GM12878 (cell line): ENCODE data around the gene HORMAD1. TPM values are rescaled to one million over a fixed set of nuclear protein-coding genes. Genes with fewer than 3 reads are reported as not detected.

Experiments used
- ATAC-seq: fragments of 200-7000 bp; cut with Tn5 transposase; 3 replicates; pipeline ENCODE4 v1.9.1; 2020; ENCODE audit warnings: mild to moderate bottlenecking, moderate library complexity
- BruUV-seq: library from RNA; stranded (reverse); fragments of 400-500 nt; replicated peaks from 2 replicates; lab custom pipeline; 2021; lab: Mats Ljungman, UMichigan
- CTCF ChIA-PET: fragments of 300-600 bp; sonication (Branson Sonifier 250); formaldehyde crosslinking; extraction: SDS; loops from one replicate; lab custom pipeline; 2021; ENCODE audit warnings: inconsistent platforms; lab: Yijun Ruan, JAX
- POLR2A ChIA-PET: fragments of 350-600 bp; formaldehyde crosslinking; extraction: SDS; loops from one replicate; lab custom pipeline; 2021; ENCODE audit warnings: inconsistent platforms; lab: Charles Lee
- RAD21 ChIA-PET: fragments of 300-600 bp; sonication (Branson Sonifier 250); formaldehyde crosslinking; loops from one replicate; lab custom pipeline; 2023; ENCODE audit warnings: antibody characterized with exemption; ENCODE audit not compliant: unreplicated experiment; lab: Charles Lee
- SMC1A ChIA-PET: fragments of 300-600 bp; sonication (Branson Sonifier 250); formaldehyde crosslinking; loops from one replicate; lab custom pipeline; 2023; ENCODE audit not compliant: unreplicated experiment, uncharacterized antibody; lab: Charles Lee
- DNase-seq: peaks from one replicate; pipeline ENCODE4 v3.0.0-alpha.2; 2011; ENCODE audit warnings: low read depth, low spot score
- FAIRE-seq: peaks from 3 replicates; lab custom pipeline; 2011; peaks lifted over from hg19 to GRCh38; lab: Jason Lieb, UNC
- H2AFZ ChIP-seq: 2 replicates; pipeline ENCODE4 v1.6.0; 2011; ENCODE audit warnings: low read depth, low read length, control low read depth; ENCODE audit not compliant: control insufficient read depth
- H3K27ac ChIP-seq: 2 replicates; pipeline ENCODE4 v1.5.1; 2011; ENCODE audit warnings: control low read depth; ENCODE audit not compliant: control insufficient read depth, insufficient read depth
- H3K27me3 ChIP-seq, 2 experiments: replicated peaks in 1 of 2; 2 replicates each; pipeline versions ENCODE4 v1.6.0 to v1.6.1; 2011; ENCODE audit warnings: low read length in 1 of 2; ENCODE audit not compliant: control insufficient read depth in 2 of 2, insufficient read depth in 2 of 2
- H3K36me3 ChIP-seq, 2 experiments: 2 replicates each; pipeline ENCODE4 v1.5.1; 2011; ENCODE audit warnings: low read length in 1 of 2; ENCODE audit not compliant: control insufficient read depth in 2 of 2, insufficient read depth in 2 of 2
- H3K4me1 ChIP-seq: 2 replicates; pipeline ENCODE4 v1.6.1; 2011; ENCODE audit warnings: mild to moderate bottlenecking, low read length, moderate library complexity, mixed read lengths; ENCODE audit not compliant: control insufficient read depth, insufficient read depth
- H3K4me2 ChIP-seq: 2 replicates; pipeline ENCODE4 v1.6.0; 2011; ENCODE audit warnings: control low read depth; ENCODE audit not compliant: control insufficient read depth, insufficient read depth
- H3K4me3 ChIP-seq: fragments of 200-600 bp; sonication (generic); 2 replicates; pipeline ENCODE4 v1.5.1; 2016
- H3K79me2 ChIP-seq: 2 replicates; pipeline ENCODE4 v1.6.0; 2011; ENCODE audit warnings: low read length; ENCODE audit not compliant: control insufficient read depth, insufficient read depth
- H3K9ac ChIP-seq: 2 replicates; pipeline ENCODE4 v1.8.0; 2011; ENCODE audit warnings: low read length, control low read depth, mixed read lengths; ENCODE audit not compliant: control insufficient read depth, insufficient read depth
- H3K9me3 ChIP-seq: replicated peaks from 3 replicates; pipeline ENCODE4 v1.5.1; 2011; ENCODE audit warnings: mild to moderate bottlenecking, low read length; ENCODE audit not compliant: control insufficient read depth, insufficient read depth
- H4K20me1 ChIP-seq: 2 replicates; pipeline ENCODE4 v1.6.0; 2011; ENCODE audit not compliant: control insufficient read depth, insufficient read depth
- BRCA1 ChIP-seq: IDR thresholded peaks from 2 replicates; pipeline ENCODE4 v1.6.1; 2011; ENCODE audit warnings: low read depth, low read length, improper control_type of control experiment
- E2F4 ChIP-seq: IDR thresholded peaks from 2 replicates; pipeline ENCODE4 v1.6.1; 2012; ENCODE audit warnings: low read depth, low read length, improper control_type of control experiment
- FOXM1 ChIP-seq: IDR thresholded peaks from 2 replicates; pipeline ENCODE4 v1.6.1; 2012; ENCODE audit warnings: low read depth, mild to moderate bottlenecking, inconsistent platforms, low read length, moderate library complexity
- GABPA ChIP-seq: IDR thresholded peaks from 2 replicates; pipeline ENCODE4 v1.6.1; 2014; ENCODE audit warnings: antibody characterized with exemption, low read depth, mild to moderate bottlenecking, inconsistent platforms
- HDAC6 ChIP-seq: fragments of 200-600 bp; sonication (generic); IDR thresholded peaks from one replicate; pipeline ENCODE4 v1.8.0; 2017; ENCODE audit warnings: antibody characterized with exemption; ENCODE audit not compliant: unreplicated experiment
- HSF1 ChIP-seq: fragments of 150-350 bp; IDR thresholded peaks from 2 replicates; pipeline ENCODE4 v1.6.1; 2014; ENCODE audit warnings: mild to moderate bottlenecking, low read depth, low read length
- NFYB ChIP-seq: IDR thresholded peaks from 2 replicates; pipeline ENCODE4 v1.6.1; 2011; ENCODE audit warnings: low read depth, mild to moderate bottlenecking, low read length, improper control_type of control experiment, moderate library complexity; ENCODE audit not compliant: insufficient read depth
- NRF1 ChIP-seq: conservative IDR thresholded peaks from 2 replicates; pipeline ENCODE4 v1.6.1; 2011; ENCODE audit warnings: mild to moderate bottlenecking, low read depth, low read length, improper control_type of control experiment
- PAX5 ChIP-seq: IDR thresholded peaks from 2 replicates; pipeline ENCODE4 v1.6.1; 2011; ENCODE audit warnings: low read depth, low read length, borderline replicate concordance
- POLR2AphosphoS2 ChIP-seq: IDR thresholded peaks from 2 replicates; pipeline ENCODE4 v1.6.1; 2011; ENCODE audit warnings: low read depth, mild to moderate bottlenecking, low read length, improper control_type of control experiment, moderate library complexity
- SMAD5 ChIP-seq: IDR thresholded peaks from 2 replicates; pipeline ENCODE4 v1.6.1; 2016; ENCODE audit warnings: antibody characterized with exemption, low read depth
- SMC3 ChIP-seq: IDR thresholded peaks from 2 replicates; pipeline ENCODE4 v1.6.1; 2011; ENCODE audit warnings: low read length, improper control_type of control experiment, borderline replicate concordance
- SPI1 ChIP-seq: IDR thresholded peaks from 2 replicates; pipeline ENCODE4 v1.6.1; 2011; ENCODE audit warnings: low read depth, mild to moderate bottlenecking, low read length, moderate library complexity, borderline replicate concordance; ENCODE audit not compliant: insufficient read depth
- STAT3 ChIP-seq: IDR thresholded peaks from 2 replicates; pipeline ENCODE4 v1.6.1; 2011; ENCODE audit warnings: low read depth, low read length, improper control_type of control experiment
- TARDBP ChIP-seq: IDR thresholded peaks from 2 replicates; pipeline ENCODE4 v1.6.1; 2016; ENCODE audit warnings: borderline replicate concordance
- ZBED1 ChIP-seq: IDR thresholded peaks from 2 replicates; pipeline ENCODE4 v1.6.1; 2016; ENCODE audit warnings: borderline replicate concordance
- WGBS: methylation state at CpG from one replicate; pipeline ENCODE4 v1.1.6; 2016; ENCODE audit warnings: low lambda C conversion rate; ENCODE audit not compliant: insufficient replicate concordance, insufficient coverage; ENCODE audit errors: missing lambda C conversion rate; 5-methylcytosine and 5-hydroxymethylcytosine counted together
- in situ Hi-C: fragments of 300-500 bp; cut with MboI; formaldehyde crosslinking; loops from 9 replicates; pipeline ENCODE4 v1.14.3; 2018; ENCODE audit warnings: mixed read lengths
- intact Hi-C: fragments of 100-400 bp; cut with micrococcal nuclease; formaldehyde crosslinking; loops from one replicate; pipeline ENCODE4 v1.14.2; 2022; ENCODE audit not compliant: unreplicated experiment
- polyA plus RNA-seq, 11 experiments: library from polyadenylated mRNA; depleted of rRNA in 4 of 11; unstranded in 6 of 11; stranded (reverse) in 5 of 11; fragments of >200 nt; fragmentation: Nextera tagmentation in 4 of 11; fragmentation: Illumina TruSeq in 1 of 11; extraction: Ambion mirVana in 4 of 11; extraction: Trizol in 1 of 11; gene quantifications; 1 replicate in 1 of 11; 2 replicates in 10 of 11; pipeline versions ENCODE4 v1.2.1 to v1.2.3, GENCODE V29; 2011 to 2016; ENCODE audit warnings: inconsistent platforms in 2 of 11, missing spikeins in 2 of 11, low read depth in 1 of 11
- total RNA-seq, 4 experiments: library from RNA; depleted of rRNA in 3 of 4; stranded (reverse); fragments of >200 nt in 3 of 4; fragmentation: Illumina TruSeq in 1 of 4; extraction: Trizol in 1 of 4; gene quantifications; 2 replicates each; pipeline versions ENCODE4 v1.2.1 to v1.2.3, GENCODE V29; 2013 to 2021

Gene HORMAD1
- total and polyA plus RNA-seq, 10 of the 15 experiments (the other 5 are each of a cell fraction or from before 2014, with no cell fraction given) = 0.08 to 0.22 (median 0.20) TPM; not detected in 6

- TF ChIP-seq POLR2AphosphoS2 (no peak), PAX5 (no peak), SMAD5 (no peak), E2F4 (no peak), SPI1 (no peak), HSF1 (no peak)
- TF ChIP-seq, all 136 proteins: peak for 0
These were observed 28.0 kb downstream of the HORMAD1 start (continued) for GRCh38 chr1:150692720-150693119.

GRCh38 chr1:150688763-150689162, 31.9 kb downstream of the HORMAD1 start:
- intact Hi-C loops = no loop called here
- Histone ChIP-seq H3K4me2 (no peak overlapping the region), H3K4me3 (no peak overlapping the region), H2AFZ (no peak overlapping the region), H3K36me3 (peaks cover 0 to 14% of the 10 kb centered on the region in 2 experiments; a peak in 2 of 4 replicates), H3K9ac (no peak overlapping the region), H3K27me3 (no peaks in the 10 kb centered on the region), H3K27ac (no peak overlapping the region), H3K9me3 (no peaks in the 10 kb centered on the region; the same call in 2 of the 3 replicates), H3K79me2 (no peaks in the 10 kb centered on the region), H3K4me1 (peaks cover 4% of the 10 kb centered on the region), H4K20me1 (no peaks in the 10 kb centered on the region)
- BruUV-seq = no TSS peak
- ATAC-seq = no peak
- WGBS = 100% methylated on average over 1 of the region's 1 CpG
- DNase-seq = no peak
- ChIA-PET CTCF (no interaction called here), POLR2A (no interaction called here), SMC1A (no interaction called here), RAD21 (no interaction called here)
- TF ChIP-seq BRCA1 (no peak), TARDBP (no peak), ZBED1 (no peak), NFYB (no peak), NRF1 (no peak), HDAC6 (no peak), GABPA (no peak), STAT3 (no peak), FOXM1 (no peak), SMC3 (no peak)
- FAIRE-seq = no peak
- in situ Hi-C loops = no loop called here
